HG02571 (cell line): ENCODE measurements around the gene FARS2.

ENCODE experiments used
- ATAC-seq: cut with Tn5 transposase; IDR thresholded peaks from one replicate; pipeline ENCODE4 v1.9.1; 2021; ENCODE audit warnings: mild to moderate bottlenecking, moderate library complexity; ENCODE audit not compliant: unreplicated experiment

FARS2 gene

GRCh38 chr6:5817869-5818268 is 556.6 kb downstream of the FARS2 start:
- no peak for ATAC-seq

GRCh38 chr6:5818959-5819358 is 557.6 kb downstream of the FARS2 start:
- ATAC-seq, result no peak
